Measurements from ENCODE around the gene FOXJ3. TPM values are rescaled to one million over a fixed set of nuclear protein-coding genes. Genes with fewer than 3 reads are reported as not detected.
"Not testable (repeated sequence)": the region's sequence is repeated elsewhere in the genome, so short reads cannot be mapped to it uniquely, and the experiment has no call there.

Gene FOXJ3
- total RNA-seq, 1 experiment from 2014 or later: 51.4 TPM

DNA sequence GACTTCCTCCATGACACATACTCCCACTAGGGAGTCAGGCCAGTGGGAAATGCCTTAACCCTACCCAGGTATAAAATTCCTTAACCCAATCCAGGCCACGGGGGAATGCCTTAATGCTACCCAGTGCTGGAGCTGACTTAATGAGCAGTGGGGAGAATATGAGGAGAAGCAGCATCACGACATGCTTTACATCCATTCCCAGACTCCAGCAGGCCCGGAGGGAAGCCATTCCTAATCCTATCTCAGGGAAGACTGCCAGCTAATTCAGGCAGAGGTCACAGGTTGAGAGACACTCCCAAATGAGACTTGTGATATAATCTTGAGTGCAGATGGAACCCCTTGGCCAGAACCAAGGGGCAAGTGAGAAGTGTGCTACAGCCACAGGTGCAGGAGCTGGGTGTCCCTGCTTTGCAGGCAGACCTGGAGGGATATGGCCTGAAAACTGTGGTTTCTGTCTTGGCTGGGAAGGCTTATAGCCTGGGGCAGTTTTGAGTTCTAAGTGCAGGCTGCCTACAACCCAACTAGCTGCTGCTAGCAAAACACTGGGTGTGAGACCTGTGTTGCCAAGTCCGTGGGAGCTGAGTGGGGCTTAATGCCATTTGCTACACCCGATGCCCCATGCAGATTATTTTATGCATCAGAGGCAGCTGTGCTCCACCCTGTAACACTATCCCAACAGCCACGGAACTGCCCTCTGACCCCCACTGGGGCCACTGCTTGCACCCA lies 125.3 kb downstream of the FOXJ3 start:
- no peak overlapping the region for H3K27ac Mint-ChIP-seq (ENCODE audit: unreplicated experiment)
- peaks cover 12% of the 10 kb centered on the region for H3K36me3 Mint-ChIP-seq (ENCODE audit: insufficient read depth, unreplicated experiment)
- DNase-seq: no peak
- peaks cover 5% of the 10 kb centered on the region for H3K9me3 Mint-ChIP-seq (ENCODE audit: low read depth, unreplicated experiment)
- H3K27me3 Mint-ChIP-seq (ENCODE audit: unreplicated experiment): no peaks in the 10 kb centered on the region
- H3K4me1 Mint-ChIP-seq (ENCODE audit: low read depth, unreplicated experiment): peaks cover 69% of the 10 kb centered on the region
- no peak overlapping the region for H3K4me3 Mint-ChIP-seq (ENCODE audit: low read depth, unreplicated experiment)
- BruUV-seq (replicated peaks): no TSS peak
- intact Hi-C loops (cut with micrococcal nuclease; ENCODE audit: unreplicated experiment): loop anchor here (10.0 kb wide), 2 partner anchors 55 to 115 kb away; no protein-coding TSS in a partner anchor
- CTCF ChIA-PET: interaction anchor here (0.6 kb wide), 1 partner anchor 291 kb away, joined by 4 read pairs; the partner anchor contains the start of gene HIVEP3
- TF ChIP-seq, protein P1, sequence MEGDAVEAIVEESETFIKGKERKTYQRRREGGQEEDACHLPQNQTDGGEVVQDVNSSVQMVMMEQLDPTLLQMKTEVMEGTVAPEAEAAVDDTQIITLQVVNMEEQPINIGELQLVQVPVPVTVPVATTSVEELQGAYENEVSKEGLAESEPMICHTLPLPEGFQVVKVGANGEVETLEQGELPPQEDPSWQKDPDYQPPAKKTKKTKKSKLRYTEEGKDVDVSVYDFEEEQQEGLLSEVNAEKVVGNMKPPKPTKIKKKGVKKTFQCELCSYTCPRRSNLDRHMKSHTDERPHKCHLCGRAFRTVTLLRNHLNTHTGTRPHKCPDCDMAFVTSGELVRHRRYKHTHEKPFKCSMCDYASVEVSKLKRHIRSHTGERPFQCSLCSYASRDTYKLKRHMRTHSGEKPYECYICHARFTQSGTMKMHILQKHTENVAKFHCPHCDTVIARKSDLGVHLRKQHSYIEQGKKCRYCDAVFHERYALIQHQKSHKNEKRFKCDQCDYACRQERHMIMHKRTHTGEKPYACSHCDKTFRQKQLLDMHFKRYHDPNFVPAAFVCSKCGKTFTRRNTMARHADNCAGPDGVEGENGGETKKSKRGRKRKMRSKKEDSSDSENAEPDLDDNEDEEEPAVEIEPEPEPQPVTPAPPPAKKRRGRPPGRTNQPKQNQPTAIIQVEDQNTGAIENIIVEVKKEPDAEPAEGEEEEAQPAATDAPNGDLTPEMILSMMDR (IDR thresholded peaks at IDR 0.05; ENCODE audit: unreplicated experiment): no peak

DNA sequence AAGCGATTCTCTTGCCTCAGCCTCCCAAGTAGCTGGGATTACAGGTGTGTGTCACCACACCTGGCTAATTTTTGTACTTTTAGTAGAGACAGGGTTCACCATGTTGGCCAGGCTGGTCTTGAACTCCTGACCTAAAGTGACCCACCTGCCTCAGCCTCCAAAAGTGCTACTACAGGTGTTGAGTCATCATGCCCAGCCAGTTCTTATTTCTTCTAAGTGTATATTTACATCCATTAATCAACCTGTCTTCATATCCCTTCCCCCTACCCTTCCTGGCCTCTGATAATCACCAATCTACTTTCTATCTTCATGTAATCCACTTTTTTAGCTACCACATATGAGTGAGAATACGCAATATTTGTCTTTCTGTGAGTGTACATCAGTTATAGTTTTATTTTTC lies 128.1 kb downstream of the FOXJ3 start:
- DNase-seq; H3K9me3 Mint-ChIP-seq (ENCODE audit: low read depth, unreplicated experiment); BruUV-seq (replicated peaks); intact Hi-C loops (cut with micrococcal nuclease; ENCODE audit: unreplicated experiment); H3K27me3 Mint-ChIP-seq (ENCODE audit: unreplicated experiment): not testable (repeated sequence)
- Mint-ChIP-seq H3K4me3 (ENCODE audit: low read depth, unreplicated experiment) (peak overlapping the region; percentile 36), H3K4me1 (ENCODE audit: low read depth, unreplicated experiment) (peaks cover 46% of the 10 kb centered on the region), H3K27ac (ENCODE audit: unreplicated experiment) (peak overlapping the region; percentile 28), H3K36me3 (ENCODE audit: insufficient read depth, unreplicated experiment) (peaks cover 12% of the 10 kb centered on the region)
- CTCF ChIA-PET: interaction anchor here (0.7 kb wide), 1 partner anchor 127 kb away, joined by 3 read pairs; no protein-coding TSS in a partner anchor

DNA sequence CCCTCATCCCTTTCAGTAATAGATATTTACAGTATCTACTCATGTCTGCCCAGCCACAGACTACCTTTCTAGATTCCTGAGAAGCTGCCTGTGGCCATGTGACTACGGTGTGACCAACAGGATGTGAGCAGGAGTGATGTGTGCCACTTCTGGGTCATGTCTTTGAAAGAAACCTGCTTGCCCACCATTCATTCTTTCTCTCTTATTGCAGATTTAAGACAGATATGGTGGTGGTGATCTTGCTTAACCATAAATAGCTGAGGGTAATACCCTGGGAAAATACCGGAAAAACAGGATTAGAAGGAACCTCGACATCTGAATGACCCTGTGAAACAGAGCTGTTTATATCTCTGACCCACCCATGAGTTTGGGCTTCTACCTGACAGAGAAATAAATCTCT lies 128.9 kb downstream of the FOXJ3 start:
- TF ChIP-seq, protein P1 (IDR thresholded peaks at IDR 0.05; ENCODE audit: unreplicated experiment): no peak
- no TSS peak for BruUV-seq (replicated peaks)
- Mint-ChIP-seq H3K4me3 (ENCODE audit: low read depth, unreplicated experiment) (peak overlapping the region; percentile 40), H3K27me3 (ENCODE audit: unreplicated experiment) (no peaks in the 10 kb centered on the region), H3K4me1 (ENCODE audit: low read depth, unreplicated experiment) (peaks cover 46% of the 10 kb centered on the region), H3K36me3 (ENCODE audit: insufficient read depth, unreplicated experiment) (peaks cover 12% of the 10 kb centered on the region), H3K27ac (ENCODE audit: unreplicated experiment) (peak overlapping the region; percentile 97), H3K9me3 (ENCODE audit: low read depth, unreplicated experiment) (peaks cover 5% of the 10 kb centered on the region)
- peak; percentile 59 for DNase-seq
- intact Hi-C loops (cut with micrococcal nuclease; ENCODE audit: unreplicated experiment): no loop called here
- CTCF ChIA-PET: interaction anchor here (0.7 kb wide), 2 partner anchors 9 to 128 kb away, joined by 3 read pairs; no protein-coding TSS in a partner anchor

DNA sequence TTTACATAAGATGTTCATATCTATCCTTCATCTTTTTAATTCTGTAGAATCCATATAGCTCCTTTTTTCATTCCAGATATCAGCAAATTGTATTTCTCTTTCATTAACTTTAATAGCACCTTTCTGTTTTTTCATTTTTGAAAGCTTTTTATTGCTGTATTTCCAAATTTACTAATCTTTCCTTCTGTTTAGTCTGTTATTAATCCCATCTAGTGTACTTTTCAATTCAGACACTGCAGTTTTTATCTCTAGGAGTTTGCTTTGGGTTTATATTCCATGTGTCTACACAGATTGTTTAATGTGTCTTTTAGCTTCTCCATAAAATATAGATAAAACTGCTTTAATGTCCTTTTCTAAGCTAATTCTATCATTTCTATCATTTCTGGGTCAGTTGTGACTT lies 133.0 kb downstream of the FOXJ3 start:
- peaks cover 23% of the 10 kb centered on the region for H3K4me1 Mint-ChIP-seq (ENCODE audit: low read depth, unreplicated experiment)
- H3K9me3 Mint-ChIP-seq (ENCODE audit: low read depth, unreplicated experiment): peaks cover under 1% of the 10 kb centered on the region
- no peak for DNase-seq
- no peak overlapping the region for H3K27ac Mint-ChIP-seq (ENCODE audit: unreplicated experiment)
- intact Hi-C loops (cut with micrococcal nuclease; ENCODE audit: unreplicated experiment): no loop called here
- peaks cover 16% of the 10 kb centered on the region for H3K36me3 Mint-ChIP-seq (ENCODE audit: insufficient read depth, unreplicated experiment)
- no TSS peak for BruUV-seq (replicated peaks)
- H3K27me3 Mint-ChIP-seq (ENCODE audit: unreplicated experiment): no peaks in the 10 kb centered on the region
- H3K4me3 Mint-ChIP-seq (ENCODE audit: low read depth, unreplicated experiment): no peak overlapping the region
- TF ChIP-seq, protein P1 (IDR thresholded peaks at IDR 0.05; ENCODE audit: unreplicated experiment): no peak
- CTCF ChIA-PET: no interaction called here

DNA sequence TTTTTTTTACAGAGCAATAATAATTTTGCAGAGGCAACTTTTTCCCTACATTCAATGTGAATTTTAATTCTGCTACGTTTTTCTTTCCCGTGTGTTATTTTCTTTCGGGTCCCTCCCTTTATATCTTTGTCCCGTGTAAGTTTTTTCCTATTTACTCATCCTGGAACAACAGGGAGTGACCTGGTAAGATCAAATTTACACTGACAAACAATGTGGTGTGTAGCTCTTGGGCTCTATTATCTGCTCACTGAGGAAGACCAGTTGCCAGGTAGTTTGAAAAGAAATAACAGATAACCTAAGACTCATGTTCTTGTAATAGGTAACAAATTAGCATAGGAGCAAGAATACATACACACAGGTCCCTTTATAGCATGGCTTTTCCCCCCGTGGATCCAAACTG lies 136.8 kb downstream of the FOXJ3 start:
- Mint-ChIP-seq H3K4me3 (ENCODE audit: low read depth, unreplicated experiment) (no peak overlapping the region), H3K27ac (ENCODE audit: unreplicated experiment) (no peak overlapping the region), H3K27me3 (ENCODE audit: unreplicated experiment) (no peaks in the 10 kb centered on the region), H3K9me3 (ENCODE audit: low read depth, unreplicated experiment) (no peaks in the 10 kb centered on the region), H3K36me3 (ENCODE audit: insufficient read depth, unreplicated experiment) (peaks cover 10% of the 10 kb centered on the region), H3K4me1 (ENCODE audit: low read depth, unreplicated experiment) (no peaks in the 10 kb centered on the region)
- BruUV-seq (replicated peaks): no TSS peak
- DNase-seq: no peak
- CTCF ChIA-PET: no interaction called here
- TF ChIP-seq, protein P1 (IDR thresholded peaks at IDR 0.05; ENCODE audit: unreplicated experiment): no peak
- intact Hi-C loops (cut with micrococcal nuclease; ENCODE audit: unreplicated experiment): no loop called here

Measured in Calu3 (cell line).